Nephron (organoid): Measurements from ENCODE around the gene ZDHHC14.

Source experiments
- H3K27ac Mint-ChIP-seq, 3 experiments: 2 replicates each; pipeline ENCODE4 v1.8.0; 2020; ENCODE audit warnings: mixed read lengths in 3 of 3, mild to moderate bottlenecking in 2 of 3, moderate library complexity in 1 of 3
- H3K27me3 Mint-ChIP-seq: 2 replicates; pipeline ENCODE4 v1.8.0; 2021; ENCODE audit warnings: low read depth, mild to moderate bottlenecking, moderate library complexity, mixed read lengths
- H3K36me3 Mint-ChIP-seq: 2 replicates; pipeline ENCODE4 v1.8.0; 2020; ENCODE audit warnings: low read depth, mixed read lengths
- H3K4me1 Mint-ChIP-seq: 2 replicates; pipeline ENCODE4 v1.8.0; 2020; ENCODE audit warnings: mixed read lengths
- H3K4me3 Mint-ChIP-seq, 3 experiments: 2 replicates each; pipeline ENCODE4 v1.8.0; 2020; ENCODE audit warnings: mild to moderate bottlenecking in 3 of 3, mixed read lengths in 3 of 3, moderate library complexity in 2 of 3
- H3K9me3 Mint-ChIP-seq: 2 replicates; pipeline ENCODE4 v1.8.0; 2020; ENCODE audit warnings: mixed read lengths
- TF ChIP-seq, protein P1 (sequence below), 3 experiments: fragments of 200-600 bp; sonication (generic); IDR thresholded peaks; one replicate each; pipeline ENCODE4 v1.5.0; 2021; ENCODE audit warnings: antibody characterized with exemption in 3 of 3; ENCODE audit not compliant: unreplicated experiment in 3 of 3

The ZDHHC14 gene

DNA sequence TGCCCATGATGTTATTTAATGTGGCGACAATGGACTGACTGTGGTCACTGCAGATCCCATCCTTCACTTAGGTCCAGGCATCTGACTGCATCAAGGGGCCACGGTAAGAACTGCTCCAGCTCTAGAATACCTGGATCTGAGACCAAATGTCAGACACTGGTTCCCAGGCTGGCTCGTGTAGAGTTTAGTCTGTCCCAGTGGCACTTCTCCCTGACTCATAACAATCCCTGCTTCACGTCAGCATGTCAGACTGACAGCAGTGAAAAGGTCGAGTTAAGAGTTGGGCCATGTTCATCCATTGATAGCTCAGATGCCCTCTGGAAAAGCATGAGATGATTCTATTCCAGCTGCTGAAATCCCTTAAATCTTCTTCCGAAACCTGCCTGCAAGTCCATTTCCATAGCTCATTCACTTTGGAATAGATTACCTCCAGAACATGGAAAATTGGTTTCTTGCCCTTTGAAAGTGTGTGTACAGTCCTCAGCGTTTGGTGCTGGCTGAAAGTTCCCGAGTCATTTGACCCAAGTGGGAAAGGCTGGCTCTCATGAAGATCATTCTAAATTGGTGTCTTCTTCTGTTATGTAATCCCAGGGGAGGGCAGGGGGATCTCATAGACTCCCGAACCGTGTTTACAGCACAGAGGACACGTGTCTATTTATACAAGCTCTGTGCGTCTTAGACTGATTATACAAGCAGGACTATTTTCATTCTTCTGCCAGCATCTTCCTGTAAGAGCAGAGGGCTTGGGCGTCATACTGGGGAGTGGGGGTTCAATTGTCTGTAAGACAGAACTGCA is 160.8 kb downstream of the ZDHHC14 start:
- peaks cover 16% of the 10 kb centered on the region for H3K36me3 Mint-ChIP-seq
- H3K4me1 Mint-ChIP-seq, result peaks cover 52% of the 10 kb centered on the region
- peak overlapping the region in 1 of 3 experiments; percentile 64 for H3K27ac Mint-ChIP-seq
- TF ChIP-seq, protein P1, sequence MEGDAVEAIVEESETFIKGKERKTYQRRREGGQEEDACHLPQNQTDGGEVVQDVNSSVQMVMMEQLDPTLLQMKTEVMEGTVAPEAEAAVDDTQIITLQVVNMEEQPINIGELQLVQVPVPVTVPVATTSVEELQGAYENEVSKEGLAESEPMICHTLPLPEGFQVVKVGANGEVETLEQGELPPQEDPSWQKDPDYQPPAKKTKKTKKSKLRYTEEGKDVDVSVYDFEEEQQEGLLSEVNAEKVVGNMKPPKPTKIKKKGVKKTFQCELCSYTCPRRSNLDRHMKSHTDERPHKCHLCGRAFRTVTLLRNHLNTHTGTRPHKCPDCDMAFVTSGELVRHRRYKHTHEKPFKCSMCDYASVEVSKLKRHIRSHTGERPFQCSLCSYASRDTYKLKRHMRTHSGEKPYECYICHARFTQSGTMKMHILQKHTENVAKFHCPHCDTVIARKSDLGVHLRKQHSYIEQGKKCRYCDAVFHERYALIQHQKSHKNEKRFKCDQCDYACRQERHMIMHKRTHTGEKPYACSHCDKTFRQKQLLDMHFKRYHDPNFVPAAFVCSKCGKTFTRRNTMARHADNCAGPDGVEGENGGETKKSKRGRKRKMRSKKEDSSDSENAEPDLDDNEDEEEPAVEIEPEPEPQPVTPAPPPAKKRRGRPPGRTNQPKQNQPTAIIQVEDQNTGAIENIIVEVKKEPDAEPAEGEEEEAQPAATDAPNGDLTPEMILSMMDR (IDR thresholded peaks at IDR 0.05; ENCODE audit: unreplicated experiment in 3 of 3), result no peak
- no peaks in the 10 kb centered on the region for H3K27me3 Mint-ChIP-seq
- no peak overlapping the region for H3K4me3 Mint-ChIP-seq
- H3K9me3 Mint-ChIP-seq, result peaks cover 14% of the 10 kb centered on the region

GRCh38 chr6:157542414-157543160 is 161.6 kb downstream of the ZDHHC14 start:
- H3K4me1 Mint-ChIP-seq, result peaks cover 51% of the 10 kb centered on the region
- peaks cover 16% of the 10 kb centered on the region for H3K9me3 Mint-ChIP-seq
- peaks cover 4% of the 10 kb centered on the region for H3K27me3 Mint-ChIP-seq
- TF ChIP-seq, protein P1 (IDR thresholded peaks at IDR 0.05; ENCODE audit: unreplicated experiment in 3 of 3), result no peak
- peaks cover 21% of the 10 kb centered on the region for H3K36me3 Mint-ChIP-seq
- peak overlapping the region in 1 of 3 experiments; percentile 19 for H3K27ac Mint-ChIP-seq
- H3K4me3 Mint-ChIP-seq, result no peak overlapping the region

GRCh38 chr6:157546321-157546720 is 165.3 kb downstream of the ZDHHC14 start:
- Mint-ChIP-seq H3K9me3 (peaks cover 16% of the 10 kb centered on the region), H3K27me3 (peaks cover 4% of the 10 kb centered on the region), H3K36me3 (peaks cover 21% of the 10 kb centered on the region), H3K4me1 (peaks cover 35% of the 10 kb centered on the region), H3K27ac (peak overlapping the region; percentile 44 to 84 (median 67)), H3K4me3 (no peak overlapping the region)
- TF ChIP-seq, protein P1 (IDR thresholded peaks at IDR 0.05; ENCODE audit: unreplicated experiment in 3 of 3), result no peak

DNA sequence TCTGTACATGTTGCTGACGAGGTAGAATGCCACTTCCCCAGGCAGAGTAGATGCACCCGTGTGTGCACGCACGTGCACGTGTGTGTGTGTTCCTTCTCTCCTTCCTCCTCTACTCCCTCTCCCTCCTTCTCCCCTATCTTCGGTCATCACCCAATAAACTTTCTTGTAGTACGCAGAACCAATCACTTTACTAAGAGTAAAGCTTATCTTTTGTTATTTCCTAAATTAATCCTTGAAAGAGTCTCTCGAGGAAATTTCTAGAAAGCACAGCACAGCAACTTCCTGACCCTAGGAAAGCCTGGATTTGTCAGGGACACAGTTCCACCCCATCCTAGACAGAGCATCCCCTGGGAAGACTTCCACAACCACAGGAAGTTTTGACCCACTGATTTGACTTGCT is 166.1 kb downstream of the ZDHHC14 start:
- Mint-ChIP-seq H3K27ac (peak overlapping the region in 1 of 3 experiments; percentile 44), H3K4me1 (peaks cover 34% of the 10 kb centered on the region), H3K4me3 (no peak overlapping the region), H3K36me3 (peaks cover 21% of the 10 kb centered on the region), H3K9me3 (peaks cover 14% of the 10 kb centered on the region), H3K27me3 (peaks cover 4% of the 10 kb centered on the region)
- TF ChIP-seq, protein P1 (IDR thresholded peaks at IDR 0.05; ENCODE audit: unreplicated experiment in 3 of 3), result no peak

- Mint-ChIP-seq H3K27ac (no peak overlapping the region), H3K4me1 (peaks cover 32% of the 10 kb centered on the region)
Measured at GRCh38 chr6:157548635-157549467, 167.9 kb downstream of the ZDHHC14 start.

More at GRCh38 chr6:157548635-157549467, 167.9 kb downstream of the ZDHHC14 start:
- peaks cover 17% of the 10 kb centered on the region for H3K36me3 Mint-ChIP-seq
- no peak overlapping the region for H3K4me3 Mint-ChIP-seq
- TF ChIP-seq, protein P1 (IDR thresholded peaks at IDR 0.05; ENCODE audit: unreplicated experiment in 3 of 3), result no peak
- H3K9me3 Mint-ChIP-seq, result peaks cover 11% of the 10 kb centered on the region
- peaks cover 11% of the 10 kb centered on the region for H3K27me3 Mint-ChIP-seq
